Fibroblast of villous mesenchyme (primary cell): Measurements from ENCODE around the gene CCDC154. TPM values are rescaled to one million over a fixed set of nuclear protein-coding genes. Genes with fewer than 3 reads are reported as not detected.

Experiments used
- DNase-seq: peaks from one replicate; pipeline ENCODE4 v3.0.0-alpha.2; 2010; ENCODE audit warnings: low read depth
- H3K4me3 ChIP-seq: 2 replicates; pipeline ENCODE4 v1.5.1; 2011; ENCODE audit warnings: low read depth, mild to moderate bottlenecking, low read length
- total RNA-seq: library from RNA; depleted of rRNA; stranded (reverse); fragments of >200 nt; gene quantifications from 2 replicates; pipeline ENCODE4 v1.2.3, GENCODE V29; 2012
- TF ChIP-seq, protein P1 (sequence below): IDR thresholded peaks from 2 replicates; pipeline ENCODE4 v1.5.1; 2012; ENCODE audit warnings: low read depth, mild to moderate bottlenecking, low read length; ENCODE audit not compliant: insufficient read depth

Gene CCDC154
- total RNA-seq, 1 donor, result under 0.01 TPM

- no peak overlapping the region for H3K4me3 ChIP-seq
- DNase-seq, result no peak
- TF ChIP-seq, protein P1, sequence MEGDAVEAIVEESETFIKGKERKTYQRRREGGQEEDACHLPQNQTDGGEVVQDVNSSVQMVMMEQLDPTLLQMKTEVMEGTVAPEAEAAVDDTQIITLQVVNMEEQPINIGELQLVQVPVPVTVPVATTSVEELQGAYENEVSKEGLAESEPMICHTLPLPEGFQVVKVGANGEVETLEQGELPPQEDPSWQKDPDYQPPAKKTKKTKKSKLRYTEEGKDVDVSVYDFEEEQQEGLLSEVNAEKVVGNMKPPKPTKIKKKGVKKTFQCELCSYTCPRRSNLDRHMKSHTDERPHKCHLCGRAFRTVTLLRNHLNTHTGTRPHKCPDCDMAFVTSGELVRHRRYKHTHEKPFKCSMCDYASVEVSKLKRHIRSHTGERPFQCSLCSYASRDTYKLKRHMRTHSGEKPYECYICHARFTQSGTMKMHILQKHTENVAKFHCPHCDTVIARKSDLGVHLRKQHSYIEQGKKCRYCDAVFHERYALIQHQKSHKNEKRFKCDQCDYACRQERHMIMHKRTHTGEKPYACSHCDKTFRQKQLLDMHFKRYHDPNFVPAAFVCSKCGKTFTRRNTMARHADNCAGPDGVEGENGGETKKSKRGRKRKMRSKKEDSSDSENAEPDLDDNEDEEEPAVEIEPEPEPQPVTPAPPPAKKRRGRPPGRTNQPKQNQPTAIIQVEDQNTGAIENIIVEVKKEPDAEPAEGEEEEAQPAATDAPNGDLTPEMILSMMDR, result no peak
These were observed 8.2 kb downstream of the CCDC154 start for GRCh38 chr16:1435921-1436697.

- DNase-seq, result no peak
- no peak overlapping the region for H3K4me3 ChIP-seq
- TF ChIP-seq, protein P1, result no peak
These were observed 9.4 kb downstream of the CCDC154 start for GRCh38 chr16:1434644-1435592.

GRCh38 chr16:1433756-1434155 is 10.6 kb downstream of the CCDC154 start:
- H3K4me3 ChIP-seq, result no peak overlapping the region
- no peak for DNase-seq
- TF ChIP-seq, protein P1, result no peak

DNA sequence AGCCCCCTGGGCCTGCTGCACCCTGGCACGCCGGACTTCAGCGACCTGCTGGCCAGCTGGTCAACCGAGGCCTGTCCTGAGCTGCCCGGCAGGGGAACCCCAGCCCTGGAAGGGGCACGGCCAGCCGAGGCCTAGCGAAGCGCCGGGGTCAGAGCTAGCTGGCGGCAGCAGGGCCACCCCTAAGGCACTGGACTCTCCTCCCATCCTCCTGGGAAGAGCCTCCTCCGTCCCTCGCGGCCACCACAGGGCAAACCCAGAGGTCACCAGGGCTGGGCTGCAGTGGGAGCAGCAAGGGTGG is 11.1 kb downstream of the CCDC154 start:
- TF ChIP-seq, protein P1, result no peak

DNA sequence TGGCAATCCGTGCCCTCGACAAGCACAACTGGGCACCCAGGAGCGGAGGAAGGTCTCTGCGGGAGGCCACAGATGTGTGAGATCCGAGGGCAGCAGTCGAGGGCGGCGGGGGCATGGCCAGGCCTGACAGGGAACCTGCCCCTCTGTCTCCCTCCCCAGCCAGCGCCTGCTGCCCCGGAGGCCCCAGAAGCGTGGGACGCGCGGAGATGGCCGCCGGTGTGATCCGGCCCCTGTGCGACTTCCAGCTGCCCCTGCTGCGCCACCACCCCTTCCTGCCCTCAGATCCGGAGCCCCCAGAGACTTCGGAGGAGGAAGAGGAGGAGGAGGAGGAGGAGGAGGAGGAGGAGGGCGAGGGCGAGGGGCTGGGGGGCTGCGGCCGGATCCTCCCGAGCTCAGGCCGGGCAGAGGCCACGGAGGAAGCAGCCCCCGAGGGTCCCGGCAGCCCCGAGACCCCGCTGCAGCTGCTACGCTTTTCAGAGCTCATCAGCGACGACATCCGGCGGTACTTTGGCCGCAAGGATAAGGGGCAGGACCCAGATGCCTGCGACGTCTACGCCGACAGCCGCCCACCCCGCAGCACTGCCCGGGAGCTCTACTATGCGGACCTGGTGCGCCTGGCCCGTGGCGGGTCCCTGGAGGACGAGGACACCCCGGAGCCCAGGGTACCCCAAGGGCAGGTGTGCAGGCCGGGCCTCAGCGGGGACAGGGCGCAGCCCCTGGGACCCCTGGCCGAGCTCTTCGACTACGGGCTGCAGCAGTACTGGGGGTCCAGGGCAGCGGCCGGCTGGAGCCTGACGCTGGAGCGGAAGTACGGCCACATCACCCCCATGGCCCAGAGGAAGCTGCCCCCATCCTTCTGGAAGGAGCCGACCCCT is 11.7 kb downstream of the CCDC154 start:
- DNase-seq, result no peak
- TF ChIP-seq, protein P1, result no peak
- H3K4me3 ChIP-seq, result no peak overlapping the region

More for the DNA sequence above, 11.1 kb downstream of the CCDC154 start:
- H3K4me3 ChIP-seq, result no peak overlapping the region
- no peak for DNase-seq

DNA sequence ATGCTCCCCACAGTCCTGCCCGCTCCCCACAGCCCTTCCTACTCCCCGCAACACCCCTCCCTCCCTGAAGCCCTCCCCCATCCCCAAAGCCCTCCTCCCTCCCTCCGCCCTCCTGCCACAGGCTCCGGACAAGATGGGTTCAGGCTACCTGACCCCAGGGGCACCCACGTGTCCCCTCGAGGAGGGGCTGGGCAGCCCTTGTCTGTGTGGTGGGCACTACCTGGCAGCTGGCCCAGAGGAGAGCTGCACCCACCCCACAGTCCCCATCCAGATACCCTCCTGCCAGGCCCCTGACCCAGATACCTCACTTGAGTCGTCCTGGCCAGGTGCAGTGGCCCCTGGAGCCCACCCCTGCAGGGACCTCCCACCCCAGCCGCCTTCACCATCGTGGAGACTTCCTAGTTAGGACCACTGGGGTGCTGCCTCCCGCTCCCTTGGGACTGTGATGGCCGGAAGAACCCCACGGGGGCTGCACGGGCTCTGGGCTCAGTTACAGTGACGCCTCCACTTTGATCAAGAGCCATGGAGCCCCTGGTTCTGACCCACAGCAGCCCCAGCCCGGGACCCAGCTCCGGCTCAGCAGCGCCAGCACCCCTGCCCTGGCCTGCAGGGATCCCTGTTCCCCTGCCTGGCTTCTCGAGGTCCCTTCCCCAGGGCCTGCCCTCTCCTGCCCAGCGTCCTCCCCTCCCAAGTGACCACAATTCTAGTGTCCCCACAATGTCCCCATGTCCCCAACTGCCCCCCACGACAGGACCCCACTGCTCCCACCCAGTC is 12.7 kb downstream of the CCDC154 start:
- DNase-seq, result no peak
- TF ChIP-seq, protein P1, result no peak
- H3K4me3 ChIP-seq, result no peak overlapping the region
